GM23338 (cell line): ENCODE measurements around the gene EPHB2. TPM values are rescaled to one million over a fixed set of nuclear protein-coding genes. Genes with fewer than 3 reads are reported as not detected.

Experiments
- ATAC-seq: fragments of 200-7000 bp; cut with Tn5 transposase; 3 replicates; pipeline ENCODE4 v1.9.1; 2020
- DNase-seq: peaks from one replicate; pipeline ENCODE4 v3.0.0-alpha.2; 2015; ENCODE audit warnings: low spot score
- H2AFZ ChIP-seq: fragments of 200-600 bp; sonication (generic); 2 replicates; pipeline ENCODE4 v1.8.0; 2016; ENCODE audit warnings: antibody characterized with exemption, mild to moderate bottlenecking, moderate library complexity
- H3F3A ChIP-seq: fragments of 200-600 bp; sonication (generic); replicated peaks from 2 replicates; pipeline ENCODE4 v1.8.0; 2017; ENCODE audit warnings: antibody characterized with exemption, mixed run types, low read depth
- H3K27ac ChIP-seq: fragments of 200-600 bp; sonication (generic); 2 replicates; pipeline ENCODE4 v1.6.1; 2016; ENCODE audit warnings: low read depth
- H3K27me3 ChIP-seq: fragments of 200-600 bp; sonication (generic); 2 replicates; pipeline ENCODE4 v1.8.0; 2016; ENCODE audit warnings: mild to moderate bottlenecking, mixed run types, moderate library complexity; ENCODE audit not compliant: insufficient read depth
- H3K36me3 ChIP-seq: fragments of 200-600 bp; sonication (generic); 2 replicates; pipeline ENCODE4 v1.8.0; 2016; ENCODE audit warnings: mild to moderate bottlenecking; ENCODE audit not compliant: insufficient read depth
- H3K4me1 ChIP-seq: fragments of 200-600 bp; sonication (generic); 2 replicates; pipeline ENCODE4 v1.8.0; 2016; ENCODE audit warnings: mild to moderate bottlenecking, moderate library complexity; ENCODE audit not compliant: insufficient read depth
- H3K4me2 ChIP-seq: fragments of 200-600 bp; sonication (generic); 2 replicates; pipeline ENCODE4 v1.7.1; 2017; ENCODE audit warnings: mixed run types
- H3K4me3 ChIP-seq: fragments of 200-600 bp; sonication (generic); 2 replicates; pipeline ENCODE4 v1.6.1; 2016; ENCODE audit warnings: mixed run types
- H3K79me2 ChIP-seq: fragments of 200-600 bp; sonication (generic); replicated peaks from 2 replicates; pipeline ENCODE4 v1.8.0; 2017; ENCODE audit warnings: mild to moderate bottlenecking; ENCODE audit not compliant: insufficient read depth
- H3K9me2 ChIP-seq: fragments of 200-600 bp; sonication (generic); 2 replicates; pipeline ENCODE4 v1.8.0; 2017; ENCODE audit not compliant: insufficient read depth
- H4K20me1 ChIP-seq: fragments of 200-600 bp; sonication (generic); replicated peaks from 2 replicates; pipeline ENCODE4 v1.8.0; 2017; ENCODE audit warnings: mild to moderate bottlenecking; ENCODE audit not compliant: insufficient read depth
- H3K27ac Mint-ChIP-seq: 2 replicates; pipeline ENCODE4 v1.8.0; 2020; ENCODE audit warnings: inconsistent platforms, mild to moderate bottlenecking, moderate library complexity, mixed read lengths
- H3K27me3 Mint-ChIP-seq: 3 replicates; pipeline ENCODE4 v1.8.0; 2022; ENCODE audit warnings: low read depth, mild to moderate bottlenecking, moderate library complexity, mixed read lengths, inconsistent platforms; ENCODE audit not compliant: insufficient read depth, poor library complexity
- H3K36me3 Mint-ChIP-seq: 3 replicates; pipeline ENCODE4 v1.8.0; 2021; ENCODE audit warnings: low read depth, mild to moderate bottlenecking, inconsistent platforms, moderate library complexity, mixed read lengths
- H3K4me1 Mint-ChIP-seq: 3 replicates; pipeline ENCODE4 v1.8.0; 2020; ENCODE audit warnings: mild to moderate bottlenecking, inconsistent platforms, mixed read lengths
- H3K4me3 Mint-ChIP-seq: 3 replicates; pipeline ENCODE4 v1.8.0; 2021; ENCODE audit warnings: moderate library complexity, mild to moderate bottlenecking, inconsistent platforms, mixed read lengths
- H3K9me3 Mint-ChIP-seq: 3 replicates; pipeline ENCODE4 v1.8.0; 2020; ENCODE audit warnings: moderate library complexity, mild to moderate bottlenecking, inconsistent platforms, mixed read lengths
- CREB1 ChIP-seq: fragments of 250-450 bp; sonication (Bioruptor Pico); IDR thresholded peaks from 2 replicates; pipeline ENCODE4 v1.5.0; 2020; ENCODE audit warnings: low read depth, mild to moderate bottlenecking, moderate library complexity
- EZH2phosphoT487 ChIP-seq: fragments of 200-600 bp; sonication (generic); IDR thresholded peaks from one replicate; pipeline ENCODE4 v1.8.1; 2018; ENCODE audit warnings: antibody characterized with exemption; ENCODE audit not compliant: unreplicated experiment
- JUNB ChIP-seq: IDR thresholded peaks from one replicate; pipeline ENCODE4 v1.6.1; 2016; ENCODE audit warnings: antibody characterized with exemption; ENCODE audit not compliant: unreplicated experiment
- NANOG ChIP-seq: IDR thresholded peaks from 2 replicates; pipeline ENCODE4 v1.6.1; 2016; ENCODE audit warnings: antibody characterized with exemption, borderline replicate concordance
- POLR2AphosphoS5 ChIP-seq: IDR thresholded peaks from 2 replicates; pipeline ENCODE4 v1.6.1; 2016; ENCODE audit warnings: antibody characterized with exemption, low read depth
- ZNF114 ChIP-seq: fragments of 250-450 bp; sonication (Bioruptor Pico); IDR thresholded peaks from 2 replicates; pipeline ENCODE4 v1.5.0; 2020; ENCODE audit warnings: mild to moderate bottlenecking, moderate library complexity
- polyA plus RNA-seq: library from polyadenylated mRNA; unstranded; fragments of >200 nt; fragmentation: Nextera tagmentation; extraction: Ambion mirVana; gene quantifications from 2 replicates; pipeline ENCODE4 v1.2.1, GENCODE V29; 2016
- total RNA-seq: library from RNA; depleted of rRNA; stranded (reverse); fragments of >200 nt; shearing (Covaris generic); gene quantifications from 2 replicates; pipeline ENCODE4 v1.2.3, GENCODE V29; 2014
- TF ChIP-seq, protein P1 (sequence below): fragments of 250-450 bp; sonication (Bioruptor Pico); IDR thresholded peaks from 2 replicates; pipeline ENCODE4 v1.5.0; 2020; ENCODE audit warnings: mild to moderate bottlenecking, moderate library complexity
- TF ChIP-seq, protein P2 (sequence below): IDR thresholded peaks from one replicate; pipeline ENCODE4 v1.6.1; 2018; ENCODE audit warnings: antibody characterized with exemption; ENCODE audit not compliant: unreplicated experiment
- TF ChIP-seq, protein P3 (sequence below): IDR thresholded peaks from 2 replicates; pipeline ENCODE4 v1.6.1; 2016; ENCODE audit warnings: antibody characterized with exemption

The EPHB2 gene
- total and polyA plus RNA-seq, 2 experiments from 2014 or later, result 4.1 to 20.1 TPM

DNA sequence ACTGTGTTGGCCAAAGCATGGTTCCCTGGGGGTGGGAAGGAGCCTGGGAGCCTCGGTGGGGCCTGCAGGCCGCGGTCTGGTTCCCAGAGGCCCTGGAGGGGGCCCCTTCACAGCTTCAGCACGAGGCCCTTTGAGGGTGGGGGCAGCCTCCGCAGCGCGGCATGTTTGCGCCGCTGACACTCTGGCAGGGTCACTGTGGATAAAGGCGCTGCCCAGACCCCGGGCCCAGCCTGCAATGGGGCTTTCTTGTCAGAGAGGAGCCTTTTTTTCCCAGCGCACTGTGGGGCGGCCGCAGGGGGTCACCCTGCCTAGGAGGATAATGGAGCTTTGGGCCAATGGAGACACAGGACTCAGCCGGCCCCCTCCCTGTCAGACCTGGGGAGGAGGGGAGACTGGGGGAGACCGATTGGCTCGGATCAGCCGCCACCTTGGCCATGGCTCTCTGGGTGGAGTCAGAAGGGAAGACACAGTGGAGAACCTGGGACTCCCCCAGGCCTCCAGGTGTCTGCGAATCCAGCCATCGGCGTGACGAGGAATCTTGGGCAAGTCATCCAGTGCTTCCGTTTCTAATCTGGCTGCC, 26.0 kb downstream of the EPHB2 start (continued):
- TF ChIP-seq ZNF114 (CRISPR knock-in tag) (no peak), CREB1 (CRISPR knock-in tag) (no peak), EZH2phosphoT487 (no peak), POLR2AphosphoS5 (no peak), NANOG (no peak), JUNB (no peak)
- TF ChIP-seq, protein P1, sequence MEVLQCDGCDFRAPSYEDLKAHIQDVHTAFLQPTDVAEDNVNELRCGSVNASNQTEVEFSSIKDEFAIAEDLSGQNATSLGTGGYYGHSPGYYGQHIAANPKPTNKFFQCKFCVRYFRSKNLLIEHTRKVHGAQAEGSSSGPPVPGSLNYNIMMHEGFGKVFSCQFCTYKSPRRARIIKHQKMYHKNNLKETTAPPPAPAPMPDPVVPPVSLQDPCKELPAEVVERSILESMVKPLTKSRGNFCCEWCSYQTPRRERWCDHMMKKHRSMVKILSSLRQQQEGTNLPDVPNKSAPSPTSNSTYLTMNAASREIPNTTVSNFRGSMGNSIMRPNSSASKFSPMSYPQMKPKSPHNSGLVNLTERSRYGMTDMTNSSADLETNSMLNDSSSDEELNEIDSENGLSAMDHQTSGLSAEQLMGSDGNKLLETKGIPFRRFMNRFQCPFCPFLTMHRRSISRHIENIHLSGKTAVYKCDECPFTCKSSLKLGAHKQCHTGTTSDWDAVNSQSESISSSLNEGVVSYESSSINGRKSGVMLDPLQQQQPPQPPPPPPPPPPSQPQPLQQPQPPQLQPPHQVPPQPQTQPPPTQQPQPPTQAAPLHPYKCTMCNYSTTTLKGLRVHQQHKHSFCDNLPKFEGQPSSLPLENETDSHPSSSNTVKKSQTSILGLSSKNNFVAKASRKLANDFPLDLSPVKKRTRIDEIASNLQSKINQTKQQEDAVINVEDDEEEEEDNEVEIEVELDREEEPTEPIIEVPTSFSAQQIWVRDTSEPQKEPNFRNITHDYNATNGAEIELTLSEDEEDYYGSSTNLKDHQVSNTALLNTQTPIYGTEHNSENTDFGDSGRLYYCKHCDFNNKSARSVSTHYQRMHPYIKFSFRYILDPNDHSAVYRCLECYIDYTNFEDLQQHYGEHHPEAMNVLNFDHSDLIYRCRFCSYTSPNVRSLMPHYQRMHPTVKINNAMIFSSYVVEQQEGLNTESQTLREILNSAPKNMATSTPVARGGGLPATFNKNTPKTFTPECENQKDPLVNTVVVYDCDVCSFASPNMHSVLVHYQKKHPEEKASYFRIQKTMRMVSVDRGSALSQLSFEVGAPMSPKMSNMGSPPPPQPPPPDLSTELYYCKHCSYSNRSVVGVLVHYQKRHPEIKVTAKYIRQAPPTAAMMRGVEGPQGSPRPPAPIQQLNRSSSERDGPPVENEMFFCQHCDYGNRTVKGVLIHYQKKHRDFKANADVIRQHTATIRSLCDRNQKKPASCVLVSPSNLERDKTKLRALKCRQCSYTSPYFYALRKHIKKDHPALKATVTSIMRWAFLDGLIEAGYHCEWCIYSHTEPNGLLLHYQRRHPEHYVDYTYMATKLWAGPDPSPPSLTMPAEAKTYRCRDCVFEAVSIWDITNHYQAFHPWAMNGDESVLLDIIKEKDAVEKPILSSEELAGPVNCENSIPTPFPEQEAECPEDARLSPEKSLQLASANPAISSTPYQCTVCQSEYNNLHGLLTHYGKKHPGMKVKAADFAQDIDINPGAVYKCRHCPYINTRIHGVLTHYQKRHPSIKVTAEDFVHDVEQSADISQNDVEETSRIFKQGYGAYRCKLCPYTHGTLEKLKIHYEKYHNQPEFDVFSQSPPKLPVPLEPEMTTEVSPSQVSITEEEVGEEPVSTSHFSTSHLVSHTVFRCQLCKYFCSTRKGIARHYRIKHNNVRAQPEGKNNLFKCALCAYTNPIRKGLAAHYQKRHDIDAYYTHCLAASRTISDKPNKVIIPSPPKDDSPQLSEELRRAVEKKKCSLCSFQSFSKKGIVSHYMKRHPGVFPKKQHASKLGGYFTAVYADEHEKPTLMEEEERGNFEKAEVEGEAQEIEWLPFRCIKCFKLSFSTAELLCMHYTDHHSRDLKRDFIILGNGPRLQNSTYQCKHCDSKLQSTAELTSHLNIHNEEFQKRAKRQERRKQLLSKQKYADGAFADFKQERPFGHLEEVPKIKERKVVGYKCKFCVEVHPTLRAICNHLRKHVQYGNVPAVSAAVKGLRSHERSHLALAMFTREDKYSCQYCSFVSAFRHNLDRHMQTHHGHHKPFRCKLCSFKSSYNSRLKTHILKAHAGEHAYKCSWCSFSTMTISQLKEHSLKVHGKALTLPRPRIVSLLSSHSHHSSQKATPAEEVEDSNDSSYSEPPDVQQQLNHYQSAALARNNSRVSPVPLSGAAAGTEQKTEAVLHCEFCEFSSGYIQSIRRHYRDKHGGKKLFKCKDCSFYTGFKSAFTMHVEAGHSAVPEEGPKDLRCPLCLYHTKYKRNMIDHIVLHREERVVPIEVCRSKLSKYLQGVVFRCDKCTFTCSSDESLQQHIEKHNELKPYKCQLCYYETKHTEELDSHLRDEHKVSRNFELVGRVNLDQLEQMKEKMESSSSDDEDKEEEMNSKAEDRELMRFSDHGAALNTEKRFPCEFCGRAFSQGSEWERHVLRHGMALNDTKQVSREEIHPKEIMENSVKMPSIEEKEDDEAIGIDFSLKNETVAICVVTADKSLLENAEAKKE (CRISPR knock-in tag), result no peak

DNA sequence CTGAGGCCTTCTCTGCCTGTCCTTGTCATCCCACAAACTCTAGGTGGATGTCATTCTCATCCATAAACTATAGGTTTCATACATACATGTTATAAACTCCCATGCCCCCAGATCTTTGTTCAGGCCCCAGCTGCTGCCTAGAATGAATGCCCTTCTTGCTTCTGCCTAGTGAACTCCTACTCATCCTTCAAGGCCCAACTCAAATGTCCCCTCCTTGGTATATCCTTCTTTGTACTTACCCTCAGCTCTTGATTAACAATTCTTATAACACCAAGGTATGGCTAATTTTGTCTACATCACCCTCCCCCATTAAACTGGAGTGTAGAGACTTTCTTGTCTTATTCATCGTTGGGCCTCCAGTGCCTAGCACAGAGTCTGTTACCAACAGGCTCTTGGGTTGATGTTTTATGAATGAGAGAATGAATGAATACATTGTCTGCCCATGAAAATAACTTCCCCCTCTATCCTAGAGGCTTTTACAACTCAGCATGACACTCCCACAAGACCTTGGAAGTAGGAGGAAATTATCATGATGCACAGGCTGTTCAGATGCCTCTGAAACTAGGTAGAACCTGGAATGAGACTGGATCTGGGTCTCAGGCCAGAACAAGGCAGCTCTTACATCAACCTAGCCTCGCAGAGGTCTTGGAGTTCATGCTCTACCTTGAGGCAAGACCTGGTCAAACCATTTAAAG, 26.9 kb downstream of the EPHB2 start:
- Mint-ChIP-seq H3K27me3 (peaks cover 6% of the 10 kb centered on the region), H3K4me3 (no peak overlapping the region), H3K9me3 (no peaks in the 10 kb centered on the region), H3K36me3 (no peaks in the 10 kb centered on the region), H3K27ac (no peak overlapping the region), H3K4me1 (peaks cover 8% of the 10 kb centered on the region; the same call in 2 of the 3 replicates)
- Histone ChIP-seq H4K20me1 (no peaks in the 10 kb centered on the region), H3K36me3 (no peaks in the 10 kb centered on the region), H3K4me2 (no peak overlapping the region), H2AFZ (no peak overlapping the region), H3K9me2 (no peaks in the 10 kb centered on the region), H3K79me2 (no peaks in the 10 kb centered on the region), H3K4me1 (no peaks in the 10 kb centered on the region), H3F3A (no peaks in the 10 kb centered on the region), H3K27ac (no peak overlapping the region), H3K27me3 (no peaks in the 10 kb centered on the region), H3K4me3 (no peak overlapping the region)
- DNase-seq (no peak), ATAC-seq (no peak)
- TF ChIP-seq, protein P2, sequence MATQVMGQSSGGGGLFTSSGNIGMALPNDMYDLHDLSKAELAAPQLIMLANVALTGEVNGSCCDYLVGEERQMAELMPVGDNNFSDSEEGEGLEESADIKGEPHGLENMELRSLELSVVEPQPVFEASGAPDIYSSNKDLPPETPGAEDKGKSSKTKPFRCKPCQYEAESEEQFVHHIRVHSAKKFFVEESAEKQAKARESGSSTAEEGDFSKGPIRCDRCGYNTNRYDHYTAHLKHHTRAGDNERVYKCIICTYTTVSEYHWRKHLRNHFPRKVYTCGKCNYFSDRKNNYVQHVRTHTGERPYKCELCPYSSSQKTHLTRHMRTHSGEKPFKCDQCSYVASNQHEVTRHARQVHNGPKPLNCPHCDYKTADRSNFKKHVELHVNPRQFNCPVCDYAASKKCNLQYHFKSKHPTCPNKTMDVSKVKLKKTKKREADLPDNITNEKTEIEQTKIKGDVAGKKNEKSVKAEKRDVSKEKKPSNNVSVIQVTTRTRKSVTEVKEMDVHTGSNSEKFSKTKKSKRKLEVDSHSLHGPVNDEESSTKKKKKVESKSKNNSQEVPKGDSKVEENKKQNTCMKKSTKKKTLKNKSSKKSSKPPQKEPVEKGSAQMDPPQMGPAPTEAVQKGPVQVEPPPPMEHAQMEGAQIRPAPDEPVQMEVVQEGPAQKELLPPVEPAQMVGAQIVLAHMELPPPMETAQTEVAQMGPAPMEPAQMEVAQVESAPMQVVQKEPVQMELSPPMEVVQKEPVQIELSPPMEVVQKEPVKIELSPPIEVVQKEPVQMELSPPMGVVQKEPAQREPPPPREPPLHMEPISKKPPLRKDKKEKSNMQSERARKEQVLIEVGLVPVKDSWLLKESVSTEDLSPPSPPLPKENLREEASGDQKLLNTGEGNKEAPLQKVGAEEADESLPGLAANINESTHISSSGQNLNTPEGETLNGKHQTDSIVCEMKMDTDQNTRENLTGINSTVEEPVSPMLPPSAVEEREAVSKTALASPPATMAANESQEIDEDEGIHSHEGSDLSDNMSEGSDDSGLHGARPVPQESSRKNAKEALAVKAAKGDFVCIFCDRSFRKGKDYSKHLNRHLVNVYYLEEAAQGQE, result no peak
- TF ChIP-seq POLR2AphosphoS5, result no peak
- no peak for TF ChIP-seq ZNF114 (CRISPR knock-in tag)
- TF ChIP-seq, protein P3, sequence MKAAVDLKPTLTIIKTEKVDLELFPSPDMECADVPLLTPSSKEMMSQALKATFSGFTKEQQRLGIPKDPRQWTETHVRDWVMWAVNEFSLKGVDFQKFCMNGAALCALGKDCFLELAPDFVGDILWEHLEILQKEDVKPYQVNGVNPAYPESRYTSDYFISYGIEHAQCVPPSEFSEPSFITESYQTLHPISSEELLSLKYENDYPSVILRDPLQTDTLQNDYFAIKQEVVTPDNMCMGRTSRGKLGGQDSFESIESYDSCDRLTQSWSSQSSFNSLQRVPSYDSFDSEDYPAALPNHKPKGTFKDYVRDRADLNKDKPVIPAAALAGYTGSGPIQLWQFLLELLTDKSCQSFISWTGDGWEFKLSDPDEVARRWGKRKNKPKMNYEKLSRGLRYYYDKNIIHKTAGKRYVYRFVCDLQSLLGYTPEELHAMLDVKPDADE, result no peak
- no peak for TF ChIP-seq NANOG
